ENCODE data around the gene PLBD2. TPM values are rescaled to one million over a fixed set of nuclear protein-coding genes. Genes with fewer than 3 reads are reported as not detected.

PLBD2 gene
- total and polyA plus RNA-seq, 10 of the 15 experiments (the other 5 are each of a cell fraction or from before 2014, with no cell fraction given), result 1.4 to 16.6 (median 5.9) TPM

- Histone ChIP-seq H4K20me1 (ENCODE audit: control insufficient read depth, insufficient read depth) (no peaks in the 10 kb centered on the region; the same call in 1 of the 2 replicates), H3K4me1 (ENCODE audit: control insufficient read depth, insufficient read depth, low read length) (no peaks in the 10 kb centered on the region), H3K4me2 (ENCODE audit: control insufficient read depth, insufficient read depth) (no peak overlapping the region), H3K27me3 (replicated peaks in 1 of 2; ENCODE audit: control insufficient read depth in 2 of 2, insufficient read depth in 2 of 2, low read length in 1 of 2) (peaks cover 2 to 9% of the 10 kb centered on the region in 2 experiments; a peak in 3 of 4 replicates), H2AFZ (ENCODE audit: control insufficient read depth, low read depth, low read length) (no peak overlapping the region), H3K27ac (ENCODE audit: control insufficient read depth, insufficient read depth) (no peak overlapping the region), H3K9me3 (replicated peaks; ENCODE audit: control insufficient read depth, insufficient read depth, low read length) (no peaks in the 10 kb centered on the region), H3K79me2 (ENCODE audit: control insufficient read depth, insufficient read depth, low read length) (no peaks in the 10 kb centered on the region), H3K9ac (ENCODE audit: control insufficient read depth, insufficient read depth, low read length) (no peak overlapping the region), H3K36me3 (ENCODE audit: control insufficient read depth in 2 of 2, insufficient read depth in 2 of 2, low read length in 1 of 2) (no peaks in the 10 kb centered on the region), H3K4me3 (no peak overlapping the region)
- 17% methylated on average over 6 of the region's 6 CpGs for WGBS (ENCODE audit: insufficient coverage, insufficient replicate concordance, low lambda C conversion rate, missing lambda C conversion rate)
- ChIA-PET SMC1A (ENCODE audit: uncharacterized antibody, unreplicated experiment) (no interaction called here), CTCF (interaction anchor here (1.0 kb wide), 1 partner anchor 453 kb away, joined by 4 read pairs; no protein-coding TSS in a partner anchor), POLR2A (no interaction called here), RAD21 (ENCODE audit: unreplicated experiment) (no interaction called here)
- no peak for ATAC-seq
- DNase-seq (ENCODE audit: low read depth, low spot score), result no peak
- no peak for FAIRE-seq
- BruUV-seq (replicated peaks), result no TSS peak
- TF ChIP-seq IRF3 (IDR thresholded peaks at IDR 0.05) (no peak), MTA2 (IDR thresholded peaks at IDR 0.05; ENCODE audit: low read depth) (no peak), IKZF2 (IDR thresholded peaks at IDR 0.05) (no peak), RFX5 (IDR thresholded peaks at IDR 0.05; ENCODE audit: low read depth, low read length) (no peak), STAT1 (conservative IDR thresholded peaks at IDR 0.05) (no peak), YBX1 (IDR thresholded peaks at IDR 0.05) (no peak), CBX3 (IDR thresholded peaks at IDR 0.05; ENCODE audit: borderline replicate concordance, low read depth) (no peak)
- in situ Hi-C loops (cut with MboI) (loop anchor here (10.0 kb wide), 1 partner anchor 478 kb away; no protein-coding TSS in a partner anchor), intact Hi-C loops (cut with micrococcal nuclease; ENCODE audit: unreplicated experiment) (loop anchor here (10.0 kb wide), 1 partner anchor 478 kb away; no protein-coding TSS in a partner anchor)
These were observed 78.8 kb downstream of the PLBD2 start for GRCh38 chr12:113436993-113437728.

Data from GM12878 (cell line).